AG04449 (cell line): ENCODE results near the gene SLC27A3.

Experiments used
- CTCF ChIA-PET: fragments of 350-600 bp; formaldehyde crosslinking; extraction: SDS; loops from one replicate; lab custom pipeline; 2021; ENCODE audit warnings: antibody characterized with exemption; lab: Yijun Ruan, JAX
- POLR2A ChIA-PET: fragments of 400-600, 350-600 bp; formaldehyde crosslinking; extraction: SDS; loops from one replicate; lab custom pipeline; 2020; ENCODE audit warnings: antibody characterized with exemption, inconsistent platforms; lab: Yijun Ruan, JAX
- DNase-seq: peaks from one replicate; pipeline ENCODE4 v3.0.0-alpha.2; 2010; ENCODE audit warnings: low read depth, low spot score
- H3K4me3 ChIP-seq: 2 replicates; pipeline ENCODE4 v1.5.1; 2011; ENCODE audit warnings: low read depth, mild to moderate bottlenecking, control low read depth, low read length
- TF ChIP-seq, protein P1 (sequence below): IDR thresholded peaks from one replicate; pipeline ENCODE4 v1.5.1; 2011; ENCODE audit warnings: mild to moderate bottlenecking, moderate library complexity, low read length, control low read depth, inconsistent platforms; ENCODE audit not compliant: insufficient read depth; ENCODE audit errors: missing control alignments

The SLC27A3 gene

DNA sequence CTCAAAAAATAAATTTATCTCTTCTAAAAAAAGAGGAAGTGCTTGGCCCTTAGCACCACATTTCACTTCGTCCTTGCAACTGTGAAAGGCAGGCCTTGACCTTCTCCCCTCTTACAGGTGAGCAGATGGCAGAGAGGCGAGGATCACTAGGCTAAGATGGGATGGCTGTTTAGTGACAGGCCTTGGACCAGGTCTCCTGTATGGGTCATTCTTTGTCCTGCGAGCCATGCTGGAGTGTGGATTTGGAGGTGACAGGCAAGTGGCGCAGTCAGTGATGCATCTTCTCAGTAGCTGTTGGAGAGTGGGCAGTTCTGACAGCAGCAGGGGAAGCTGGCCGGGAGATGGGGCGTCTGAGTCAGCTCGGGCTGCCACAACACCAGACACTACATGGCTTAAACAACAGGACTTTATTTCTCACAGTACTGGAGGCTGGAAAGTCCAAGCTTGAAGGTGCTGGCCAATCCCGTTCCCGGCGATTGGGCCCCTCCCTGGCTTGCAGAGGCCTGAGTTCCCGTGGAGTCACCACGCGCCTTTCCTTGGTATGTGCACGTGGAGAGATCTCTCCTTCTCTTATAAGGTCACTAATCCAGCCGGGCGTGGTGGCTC lies 16.5 kb downstream of the SLC27A3 start:
- no peak for DNase-seq

DNA sequence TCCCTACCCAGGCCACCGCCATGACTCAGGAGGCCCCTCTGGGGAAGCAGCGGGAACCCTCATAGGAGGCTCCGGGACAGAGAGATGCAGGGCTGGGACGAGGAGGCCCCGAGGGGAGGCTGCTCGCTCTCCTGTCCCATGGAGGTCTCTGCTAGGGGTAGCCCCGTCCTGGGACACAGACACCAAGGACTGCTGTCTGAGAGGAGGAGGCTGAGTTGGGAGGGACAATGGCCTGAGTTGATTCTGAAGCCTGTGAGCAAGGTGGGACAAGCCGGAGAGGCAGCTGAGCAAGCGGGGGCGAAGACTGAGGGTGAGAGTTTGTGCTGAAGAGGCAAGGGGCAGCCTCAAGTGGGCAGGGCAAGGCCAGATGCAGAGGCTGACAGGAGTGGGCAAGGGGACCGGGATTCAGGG lies 17.4 kb downstream of the SLC27A3 start:
- POLR2A ChIA-PET: no interaction called here
- TF ChIP-seq, protein P1, sequence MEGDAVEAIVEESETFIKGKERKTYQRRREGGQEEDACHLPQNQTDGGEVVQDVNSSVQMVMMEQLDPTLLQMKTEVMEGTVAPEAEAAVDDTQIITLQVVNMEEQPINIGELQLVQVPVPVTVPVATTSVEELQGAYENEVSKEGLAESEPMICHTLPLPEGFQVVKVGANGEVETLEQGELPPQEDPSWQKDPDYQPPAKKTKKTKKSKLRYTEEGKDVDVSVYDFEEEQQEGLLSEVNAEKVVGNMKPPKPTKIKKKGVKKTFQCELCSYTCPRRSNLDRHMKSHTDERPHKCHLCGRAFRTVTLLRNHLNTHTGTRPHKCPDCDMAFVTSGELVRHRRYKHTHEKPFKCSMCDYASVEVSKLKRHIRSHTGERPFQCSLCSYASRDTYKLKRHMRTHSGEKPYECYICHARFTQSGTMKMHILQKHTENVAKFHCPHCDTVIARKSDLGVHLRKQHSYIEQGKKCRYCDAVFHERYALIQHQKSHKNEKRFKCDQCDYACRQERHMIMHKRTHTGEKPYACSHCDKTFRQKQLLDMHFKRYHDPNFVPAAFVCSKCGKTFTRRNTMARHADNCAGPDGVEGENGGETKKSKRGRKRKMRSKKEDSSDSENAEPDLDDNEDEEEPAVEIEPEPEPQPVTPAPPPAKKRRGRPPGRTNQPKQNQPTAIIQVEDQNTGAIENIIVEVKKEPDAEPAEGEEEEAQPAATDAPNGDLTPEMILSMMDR: no peak
- no peak overlapping the region for H3K4me3 ChIP-seq
- CTCF ChIA-PET: interaction anchor here (1.0 to 5.5 kb wide), 4 partner anchors 9 to 195 kb away, joined by 4 to 22 read pairs (median 14); partner anchors contain the start of genes DENND4B and RAB13
- DNase-seq: no peak

More for the DNA sequence above, 16.5 kb downstream of the SLC27A3 start:
- no peak overlapping the region for H3K4me3 ChIP-seq
- ChIA-PET POLR2A (interaction anchor here (0.9 to 1.4 kb wide), 3 partner anchors 175 to 199 kb away, joined by 3 to 10 read pairs (median 3); partner anchors contain the start of genes RAB13 and RPS27), CTCF (interaction anchor here (1.4 to 5.5 kb wide), 4 partner anchors 9 to 195 kb away, joined by 3 to 22 read pairs (median 12); partner anchors contain the start of genes DENND4B and RAB13)
- TF ChIP-seq, protein P1: no peak

DNA sequence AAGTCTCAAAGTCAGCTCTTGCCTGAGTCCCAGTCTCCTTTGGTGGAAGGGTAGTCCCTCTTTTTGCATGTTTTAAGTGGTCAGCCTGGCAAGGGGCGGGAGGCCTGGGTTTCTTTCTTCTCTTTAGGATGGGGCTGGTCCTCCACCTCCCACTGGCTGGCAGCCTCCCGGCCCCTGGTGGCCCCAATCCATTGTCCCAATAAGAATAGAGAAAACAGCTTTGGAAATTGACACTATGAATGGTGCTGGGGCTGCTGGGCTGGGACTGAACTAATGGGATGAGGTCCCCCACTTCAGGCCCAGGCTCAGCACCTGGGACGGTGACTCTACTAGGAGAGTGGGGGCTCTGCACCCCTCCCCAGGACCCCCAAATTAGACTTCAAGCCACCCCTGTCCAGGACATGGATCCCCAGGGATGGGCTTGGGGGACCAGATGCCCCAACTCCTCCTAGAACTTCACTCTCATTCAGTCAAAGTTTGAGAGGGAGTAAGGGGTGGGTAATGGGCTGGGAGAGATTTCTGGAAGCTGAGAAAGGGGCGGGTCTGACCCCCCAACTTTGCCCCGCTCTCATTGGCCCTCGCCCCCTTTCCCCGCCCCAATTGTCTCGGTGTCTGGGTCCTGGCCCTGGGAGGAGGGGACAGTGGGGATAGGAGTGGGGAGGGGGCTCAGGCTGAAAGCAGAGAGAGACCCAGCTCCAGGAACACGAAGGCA lies 18.2 kb downstream of the SLC27A3 start:
- DNase-seq: no peak
- POLR2A ChIA-PET: no interaction called here

DNA sequence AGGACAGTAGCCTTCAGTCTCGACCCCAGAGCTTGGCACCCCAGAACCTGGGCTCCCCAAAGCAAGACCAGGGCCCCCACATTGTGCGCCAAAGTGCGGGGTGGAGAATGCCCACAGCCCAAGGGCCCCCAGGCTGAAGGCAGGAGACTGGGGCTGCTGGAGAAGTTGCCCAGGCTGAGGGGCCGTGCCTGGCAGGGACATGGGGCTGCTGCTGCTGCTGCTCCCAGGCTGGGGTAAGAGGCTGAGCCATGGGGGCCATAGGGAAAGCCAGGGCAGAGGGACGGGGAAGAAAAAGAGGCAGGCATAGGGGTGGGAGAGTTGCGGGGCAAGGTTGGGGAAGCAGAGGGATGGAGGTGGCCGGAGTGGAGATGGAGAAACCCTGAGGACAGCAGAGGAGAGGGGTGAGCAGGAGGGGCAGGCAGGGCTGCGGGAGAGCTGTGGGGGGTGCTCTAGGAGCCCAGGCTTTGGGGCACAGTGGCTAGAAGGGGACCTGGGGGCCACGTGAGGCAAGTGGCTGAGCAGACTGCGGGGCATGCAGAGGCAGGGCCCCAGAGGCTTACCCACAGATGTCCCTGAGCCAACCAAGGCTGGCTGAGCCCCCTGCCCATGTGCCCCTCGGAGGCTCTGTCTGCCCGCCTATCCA lies 18.9 kb downstream of the SLC27A3 start:
- DNase-seq: no peak
- ChIA-PET POLR2A (no interaction called here), CTCF (interaction anchor here (2.0 to 5.5 kb wide), 3 partner anchors 9 to 192 kb away, joined by 8 to 20 read pairs (median 9); partner anchors contain the start of genes DENND4B and RAB13)
- no peak overlapping the region for H3K4me3 ChIP-seq
- TF ChIP-seq, protein P1: no peak

More for the DNA sequence above, 18.2 kb downstream of the SLC27A3 start:
- CTCF ChIA-PET: interaction anchor here (0.6 to 5.5 kb wide), 5 partner anchors 8 to 194 kb away, joined by 3 to 20 read pairs (median 8); partner anchors contain the start of genes DENND4B and RAB13
- H3K4me3 ChIP-seq: no peak overlapping the region
- TF ChIP-seq, protein P1: no peak

DNA sequence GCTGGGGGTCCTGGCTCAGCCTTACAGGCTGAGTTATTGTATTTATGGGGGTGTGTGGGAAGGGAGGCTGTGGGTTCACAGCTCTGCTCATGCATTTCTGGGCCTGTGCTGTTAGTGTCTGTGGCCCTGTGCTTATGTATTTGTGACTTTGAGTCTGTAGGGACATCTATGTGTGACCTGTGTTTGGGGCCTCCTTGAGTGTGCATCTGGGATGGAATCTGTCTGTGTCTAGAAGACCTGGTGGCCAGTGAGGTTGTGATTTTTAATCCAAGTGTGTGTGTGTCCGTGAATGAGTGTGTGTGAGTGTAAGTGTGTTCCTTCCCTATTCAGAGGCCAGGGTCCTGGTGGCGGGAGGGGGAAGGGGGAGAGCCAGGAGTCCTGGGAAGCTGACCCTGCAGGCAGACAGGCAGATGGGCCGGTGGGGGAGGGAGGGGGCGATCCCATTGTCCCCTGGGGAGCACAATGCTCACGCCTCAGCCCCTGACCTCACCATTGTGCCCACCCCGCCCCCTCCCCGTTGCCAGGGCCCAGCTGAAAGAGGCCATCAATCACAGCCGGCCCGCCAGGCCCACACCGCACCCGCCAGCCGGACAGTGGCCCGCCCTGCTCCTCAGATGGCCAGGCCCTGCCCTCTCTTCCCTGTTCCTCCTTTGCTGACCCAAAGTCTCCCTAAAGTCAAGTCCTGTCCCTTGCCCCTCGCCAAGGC lies 19.6 kb downstream of the SLC27A3 start:
- TF ChIP-seq, protein P1: no peak
- CTCF ChIA-PET: interaction anchor here (2.0 to 2.1 kb wide), 2 partner anchors 8 to 192 kb away, joined by 8 to 9 read pairs; partner anchors contain the start of gene RAB13
- no peak for DNase-seq
- POLR2A ChIA-PET: no interaction called here
- H3K4me3 ChIP-seq: no peak overlapping the region
